WTC11 (cell line): ENCODE data around the gene RGS13. TPM values are rescaled to one million over a fixed set of nuclear protein-coding genes. Genes with fewer than 3 reads are reported as not detected.

Experiments
- ATAC-seq: fragments of 200-7000 bp; cut with Tn5 transposase; 2 replicates; pipeline ENCODE4 v1.10.0; 2021; ENCODE audit warnings: mild to moderate bottlenecking, moderate library complexity
- CTCF ChIA-PET: fragments of 300-600 bp; sonication (Branson Sonifier 250); formaldehyde crosslinking; loops from one replicate; lab custom pipeline; 2021; ENCODE audit warnings: antibody characterized with exemption; lab: Charles Lee
- POLR2A ChIA-PET: fragments of 350-600 bp; sonication (Branson Sonifier 250); formaldehyde crosslinking; loops from one replicate; lab custom pipeline; 2021; ENCODE audit warnings: antibody characterized with exemption; lab: Charles Lee
- DNase-seq: peaks from one replicate; pipeline ENCODE4 v3.0.0; 2021; ENCODE audit warnings: low spot score
- H3K27ac Mint-ChIP-seq: 2 replicates; pipeline ENCODE4 v1.8.0; 2021; ENCODE audit warnings: mixed read lengths
- H3K27me3 Mint-ChIP-seq: 2 replicates; pipeline ENCODE4 v1.8.0; 2021; ENCODE audit warnings: low read depth, mild to moderate bottlenecking, moderate library complexity, mixed read lengths
- H3K36me3 Mint-ChIP-seq: 2 replicates; pipeline ENCODE4 v1.8.0; 2021; ENCODE audit warnings: mixed read lengths
- H3K4me1 Mint-ChIP-seq: 2 replicates; pipeline ENCODE4 v1.8.0; 2022; ENCODE audit warnings: mixed read lengths
- H3K4me3 Mint-ChIP-seq: 2 replicates; pipeline ENCODE4 v1.8.0; 2021; ENCODE audit warnings: mild to moderate bottlenecking, moderate library complexity, mixed read lengths
- H3K9me3 Mint-ChIP-seq: 2 replicates; pipeline ENCODE4 v1.8.0; 2021; ENCODE audit warnings: mixed read lengths
- CDX4 ChIP-seq: fragments of 250-450 bp; sonication (Bioruptor Pico); IDR thresholded peaks from 2 replicates; pipeline ENCODE4 v1.9.0; 2021; ENCODE audit warnings: moderate library complexity, mild to moderate bottlenecking, inconsistent platforms, borderline replicate concordance
- ERG ChIP-seq: fragments of 250-450 bp; sonication (Bioruptor Pico); IDR thresholded peaks from 2 replicates; pipeline ENCODE4 v1.8.0; 2021; ENCODE audit warnings: mild to moderate bottlenecking
- FOXK1 ChIP-seq: sonication (generic); formaldehyde crosslinking; IDR thresholded peaks from 2 replicates; pipeline ENCODE4 v1.8.0; 2022; ENCODE audit warnings: mild to moderate bottlenecking, moderate library complexity, missing genetic modification reagents
- HMGA2 ChIP-seq: fragments of 250-450 bp; sonication (Bioruptor Pico); IDR thresholded peaks from 2 replicates; pipeline ENCODE4 v1.4.0; 2021; ENCODE audit warnings: mild to moderate bottlenecking, moderate library complexity
- JUN ChIP-seq: sonication (generic); formaldehyde crosslinking; IDR thresholded peaks from 2 replicates; pipeline ENCODE4 v1.8.0; 2023; ENCODE audit warnings: mild to moderate bottlenecking, missing genetic modification reagents
- MAX ChIP-seq: sonication (generic); formaldehyde crosslinking; IDR thresholded peaks from 2 replicates; pipeline ENCODE4 v1.8.0; 2022; ENCODE audit warnings: mild to moderate bottlenecking, missing genetic modification reagents
- MXD4 ChIP-seq: fragments of 250-450 bp; sonication (Bioruptor Pico); IDR thresholded peaks from 2 replicates; pipeline ENCODE4 v1.8.0; 2021; ENCODE audit warnings: mild to moderate bottlenecking, moderate library complexity, borderline replicate concordance
- NFE2L1 ChIP-seq: sonication (generic); formaldehyde crosslinking; IDR thresholded peaks from 2 replicates; pipeline ENCODE4 v1.8.1; 2023; ENCODE audit warnings: missing genetic modification reagents
- NR2C2 ChIP-seq: sonication (generic); formaldehyde crosslinking; IDR thresholded peaks from 2 replicates; pipeline ENCODE4 v1.8.0; 2022; ENCODE audit warnings: mild to moderate bottlenecking, missing genetic modification reagents
- NR3C1 ChIP-seq: sonication (generic); formaldehyde crosslinking; conservative IDR thresholded peaks from 2 replicates; pipeline ENCODE4 v1.8.1; 2023; ENCODE audit warnings: low read depth, mild to moderate bottlenecking, missing genetic modification reagents
- SOX15 ChIP-seq: fragments of 250-450 bp; sonication (Bioruptor Pico); IDR thresholded peaks from 2 replicates; pipeline ENCODE4 v1.9.0; 2021; ENCODE audit warnings: mild to moderate bottlenecking
- STAT6 ChIP-seq: sonication (generic); formaldehyde crosslinking; conservative IDR thresholded peaks from 2 replicates; pipeline ENCODE4 v1.8.1; 2023; ENCODE audit warnings: mild to moderate bottlenecking, low read depth, missing genetic modification reagents, moderate library complexity
- ZBTB43 ChIP-seq: sonication (generic); formaldehyde crosslinking; IDR thresholded peaks from 2 replicates; pipeline ENCODE4 v1.8.1; 2023; ENCODE audit warnings: mild to moderate bottlenecking, missing genetic modification reagents
- ZNF138 ChIP-seq: sonication (generic); formaldehyde crosslinking; conservative IDR thresholded peaks from 2 replicates; pipeline ENCODE4 v1.8.1; 2022; ENCODE audit warnings: mild to moderate bottlenecking, moderate library complexity, missing genetic modification reagents
- ZNF263 ChIP-seq: sonication (generic); formaldehyde crosslinking; IDR thresholded peaks from 2 replicates; pipeline ENCODE4 v1.8.1; 2022; ENCODE audit warnings: low read depth, mild to moderate bottlenecking, moderate library complexity, missing genetic modification reagents
- ZNF416 ChIP-seq: fragments of 250-450 bp; sonication (Bioruptor Pico); IDR thresholded peaks from 2 replicates; pipeline ENCODE4 v1.9.0; 2021; ENCODE audit warnings: mild to moderate bottlenecking, inconsistent platforms
- total RNA-seq: library from RNA; stranded (reverse); gene quantifications from 3 replicates; pipeline ENCODE4 v1.2.3, GENCODE V29; 2021
- TF ChIP-seq, protein P1 (sequence below): sonication (generic); formaldehyde crosslinking; IDR thresholded peaks from 2 replicates; pipeline ENCODE4 v1.8.0; 2023; ENCODE audit warnings: mild to moderate bottlenecking, missing genetic modification reagents

The RGS13 gene
- total RNA-seq, 1 experiment from 2014 or later, result not detected

GRCh38 chr1:192601143-192601542 is 34.8 kb upstream of the RGS13 start:
- Mint-ChIP-seq H3K27me3 (no peaks in the 10 kb centered on the region), H3K4me3 (no peak overlapping the region)
- POLR2A ChIA-PET, result no interaction called here

More at GRCh38 chr1:192601143-192601542, 34.8 kb upstream of the RGS13 start:
- H3K27ac Mint-ChIP-seq, result no peak overlapping the region
- DNase-seq, result no peak
- no peak for ATAC-seq
- H3K4me1 Mint-ChIP-seq, result no peaks in the 10 kb centered on the region
- H3K9me3 Mint-ChIP-seq, result no peaks in the 10 kb centered on the region
- CTCF ChIA-PET, result no interaction called here
- TF ChIP-seq ZBTB43 (CRISPR knock-in tag), result no peak
- no peak for TF ChIP-seq FOXK1
- TF ChIP-seq JUN (CRISPR knock-in tag), result no peak
- TF ChIP-seq NR3C1 (CRISPR knock-in tag), result no peak
- TF ChIP-seq ZNF263 (CRISPR knock-in tag), result no peak
- TF ChIP-seq CDX4 (CRISPR knock-in tag), result no peak
- TF ChIP-seq MXD4 (CRISPR knock-in tag), result no peak
- no peak for TF ChIP-seq ZNF416
- TF ChIP-seq SOX15, result no peak
- no peak for TF ChIP-seq HMGA2
- TF ChIP-seq MAX (CRISPR knock-in tag), result no peak
- TF ChIP-seq ZNF138 (CRISPR knock-in tag), result no peak
- no peak for TF ChIP-seq NFE2L1 (CRISPR knock-in tag)
- TF ChIP-seq STAT6 (CRISPR knock-in tag), result no peak
- TF ChIP-seq ERG (CRISPR knock-in tag), result no peak
- TF ChIP-seq, protein P1, sequence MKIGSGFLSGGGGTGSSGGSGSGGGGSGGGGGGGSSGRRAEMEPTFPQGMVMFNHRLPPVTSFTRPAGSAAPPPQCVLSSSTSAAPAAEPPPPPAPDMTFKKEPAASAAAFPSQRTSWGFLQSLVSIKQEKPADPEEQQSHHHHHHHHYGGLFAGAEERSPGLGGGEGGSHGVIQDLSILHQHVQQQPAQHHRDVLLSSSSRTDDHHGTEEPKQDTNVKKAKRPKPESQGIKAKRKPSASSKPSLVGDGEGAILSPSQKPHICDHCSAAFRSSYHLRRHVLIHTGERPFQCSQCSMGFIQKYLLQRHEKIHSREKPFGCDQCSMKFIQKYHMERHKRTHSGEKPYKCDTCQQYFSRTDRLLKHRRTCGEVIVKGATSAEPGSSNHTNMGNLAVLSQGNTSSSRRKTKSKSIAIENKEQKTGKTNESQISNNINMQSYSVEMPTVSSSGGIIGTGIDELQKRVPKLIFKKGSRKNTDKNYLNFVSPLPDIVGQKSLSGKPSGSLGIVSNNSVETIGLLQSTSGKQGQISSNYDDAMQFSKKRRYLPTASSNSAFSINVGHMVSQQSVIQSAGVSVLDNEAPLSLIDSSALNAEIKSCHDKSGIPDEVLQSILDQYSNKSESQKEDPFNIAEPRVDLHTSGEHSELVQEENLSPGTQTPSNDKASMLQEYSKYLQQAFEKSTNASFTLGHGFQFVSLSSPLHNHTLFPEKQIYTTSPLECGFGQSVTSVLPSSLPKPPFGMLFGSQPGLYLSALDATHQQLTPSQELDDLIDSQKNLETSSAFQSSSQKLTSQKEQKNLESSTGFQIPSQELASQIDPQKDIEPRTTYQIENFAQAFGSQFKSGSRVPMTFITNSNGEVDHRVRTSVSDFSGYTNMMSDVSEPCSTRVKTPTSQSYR (CRISPR knock-in tag), result no peak
- no peak for TF ChIP-seq NR2C2
- H3K36me3 Mint-ChIP-seq, result no peaks in the 10 kb centered on the region
